HL-60 (cell line): Measurements from ENCODE around the gene TM7SF3.

Experiments used
- CTCF ChIP-seq: IDR thresholded peaks from one replicate; pipeline ENCODE4 v1.5.1; 2011; ENCODE audit warnings: low read length, control low read depth, inconsistent platforms; ENCODE audit not compliant: insufficient read depth
- POLR2AphosphoS5 ChIP-seq: IDR thresholded peaks from 2 replicates; pipeline ENCODE4 v1.6.1; 2012; ENCODE audit warnings: low read depth
- REST ChIP-seq: IDR thresholded peaks from 2 replicates; pipeline ENCODE4 v1.6.1; 2012; ENCODE audit warnings: low read depth; ENCODE audit not compliant: insufficient replicate concordance
- SPI1 ChIP-seq: IDR thresholded peaks from 2 replicates; pipeline ENCODE4 v1.6.1; 2012; ENCODE audit warnings: low read depth, mild to moderate bottlenecking, borderline replicate concordance

- TF ChIP-seq CTCF = no peak
- no peak for TF ChIP-seq POLR2AphosphoS5
- TF ChIP-seq SPI1 = no peak
- no peak for TF ChIP-seq REST
These were observed 24.3 kb downstream of the TM7SF3 start for GRCh38 chr12:26989873-26990272.
